T-helper 2 cell (primary cell): ENCODE results near the gene ATXN10.
A peak's percentile ranks its signal among the peaks of the same experiment; 100 is the strongest.
"Not testable (repeated sequence)": the region's sequence is repeated elsewhere in the genome, so short reads cannot be mapped to it uniquely, and the experiment has no call there.

Source experiments
- DNase-seq, 5 experiments: peaks; one replicate each; pipeline versions ENCODE4 v3.0.0 to v3.0.0-alpha.2; 2012 to 2022

Gene ATXN10

DNA sequence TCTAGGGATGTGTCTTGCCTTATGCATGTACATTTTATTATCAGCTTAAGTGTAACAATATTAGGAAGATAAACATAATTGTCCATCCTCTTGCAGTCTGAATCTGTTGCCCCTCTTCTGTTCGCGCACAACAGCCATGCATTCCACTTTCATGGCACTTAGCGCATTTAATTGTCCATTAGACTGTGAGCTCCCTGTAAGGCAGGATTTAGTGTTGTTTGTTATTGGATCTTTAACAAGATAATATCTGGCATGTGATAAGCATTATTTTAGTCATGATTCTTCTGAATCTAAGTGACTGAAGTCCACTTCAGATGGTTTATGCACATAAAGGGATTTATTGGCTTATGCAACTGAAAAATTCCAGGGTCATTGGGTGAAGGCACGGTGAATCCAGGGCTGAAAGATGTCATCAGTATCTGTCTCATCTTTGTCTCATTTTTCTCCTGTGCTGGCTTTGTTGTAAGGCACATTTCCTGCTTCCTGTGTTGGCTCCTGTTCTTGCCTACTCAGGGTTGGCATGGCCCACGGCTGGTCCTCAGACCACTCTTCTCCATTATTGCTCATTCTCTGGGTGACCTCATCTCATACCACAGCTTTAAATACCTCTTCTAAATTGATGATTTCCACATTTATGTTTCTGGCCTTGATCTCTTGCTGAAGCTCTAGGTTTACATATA is 37.6 kb downstream of the ATXN10 start:
- peak in 1 of 5 experiments; percentile 4 for DNase-seq

DNA sequence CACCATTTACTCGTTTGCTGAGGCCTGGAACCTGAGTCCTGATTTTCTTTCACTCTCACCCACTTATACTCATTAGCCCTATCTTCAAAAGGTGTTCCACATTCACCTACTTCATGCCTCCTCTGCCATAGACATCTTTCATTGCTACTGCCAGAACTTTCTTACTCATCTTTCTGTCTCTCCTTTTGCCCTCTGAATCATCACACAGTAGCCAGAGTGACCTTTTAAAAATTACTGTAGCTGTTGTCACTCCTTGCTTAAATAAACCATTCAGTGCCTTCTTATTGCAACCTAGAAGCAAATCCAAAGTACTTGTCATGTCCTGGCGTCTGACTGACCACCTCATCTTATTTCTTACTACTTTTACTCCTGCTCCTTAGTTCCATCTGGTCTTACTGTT is 38.2 kb downstream of the ATXN10 start:
- no peak for DNase-seq

DNA sequence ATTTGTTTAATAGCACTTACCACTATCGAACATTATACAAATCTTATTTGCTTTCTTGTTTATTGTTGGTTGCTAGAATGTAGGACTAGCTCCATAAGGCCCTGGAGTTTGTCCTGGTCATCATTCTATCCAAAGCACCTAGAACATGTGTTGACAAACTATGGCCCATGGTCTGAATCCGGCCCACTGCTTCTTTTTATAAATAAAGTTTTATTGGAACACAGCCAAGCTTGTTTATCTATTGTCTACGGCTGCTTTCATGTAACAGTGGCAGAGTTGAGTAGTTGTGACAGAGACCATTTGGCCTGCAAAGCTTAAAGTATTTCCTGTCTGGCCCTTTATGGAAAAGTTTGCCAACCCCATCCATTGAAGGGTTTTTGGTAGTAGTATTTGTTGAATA is 38.8 kb downstream of the ATXN10 start:
- DNase-seq, result no peak

DNA sequence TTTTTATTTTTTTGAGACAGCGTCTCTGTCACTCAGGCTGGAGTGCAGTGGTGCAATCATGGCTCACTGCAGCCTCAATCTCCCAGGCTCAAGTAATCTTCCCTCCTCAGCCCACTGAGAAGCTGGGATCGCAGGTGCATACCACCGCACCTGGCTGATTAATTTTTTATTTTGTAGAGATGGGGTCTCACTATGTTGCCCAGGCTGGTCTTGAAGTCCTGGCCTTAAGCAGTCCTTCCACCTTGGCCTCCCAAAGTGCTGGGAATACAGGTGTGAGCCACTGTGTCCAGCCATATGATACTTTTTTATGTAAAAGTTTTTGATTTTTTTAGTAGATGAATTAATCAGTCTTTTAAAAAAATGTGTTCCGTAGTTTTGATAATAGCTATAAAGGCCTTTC is 42.8 kb downstream of the ATXN10 start:
- not testable (repeated sequence) for DNase-seq

DNA sequence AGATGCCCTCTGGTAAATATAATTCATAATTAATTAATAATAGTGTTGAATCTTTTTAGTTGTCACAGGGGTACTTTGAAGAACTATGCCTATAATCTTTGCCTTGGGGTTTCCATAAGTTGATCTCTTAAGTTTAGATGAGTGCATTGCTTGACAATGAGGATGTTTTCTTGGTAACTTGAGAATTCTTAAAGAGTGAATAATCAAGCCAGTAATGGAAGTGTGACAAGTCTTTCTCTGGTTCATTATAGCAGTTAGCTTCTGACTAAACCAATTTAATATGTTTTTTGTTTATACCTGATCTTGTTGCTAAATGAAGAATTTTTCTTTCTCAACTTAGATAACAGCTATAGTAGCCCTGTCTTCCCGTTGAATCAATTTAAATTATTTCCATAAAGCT is 46.2 kb downstream of the ATXN10 start:
- no peak for DNase-seq

DNA sequence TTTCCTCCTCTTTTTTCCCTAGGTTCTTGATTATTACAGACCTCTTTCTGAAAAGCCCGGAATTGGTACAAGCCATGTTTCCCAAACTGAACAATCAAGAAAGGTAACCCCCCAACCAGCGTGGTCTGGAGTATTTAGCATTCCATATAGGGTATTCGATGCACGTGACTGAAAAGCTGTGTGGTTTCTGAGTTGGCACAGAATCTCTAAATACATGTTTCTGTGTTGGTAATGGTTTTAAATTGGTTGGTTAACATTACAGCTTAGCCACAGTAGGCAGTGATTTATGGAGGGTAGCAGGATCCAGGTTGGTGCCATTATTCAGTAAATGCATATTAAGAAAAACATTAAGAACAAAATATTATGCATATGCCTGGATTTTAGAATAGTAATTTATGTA is 46.8 kb downstream of the ATXN10 start:
- DNase-seq, result no peak

DNA sequence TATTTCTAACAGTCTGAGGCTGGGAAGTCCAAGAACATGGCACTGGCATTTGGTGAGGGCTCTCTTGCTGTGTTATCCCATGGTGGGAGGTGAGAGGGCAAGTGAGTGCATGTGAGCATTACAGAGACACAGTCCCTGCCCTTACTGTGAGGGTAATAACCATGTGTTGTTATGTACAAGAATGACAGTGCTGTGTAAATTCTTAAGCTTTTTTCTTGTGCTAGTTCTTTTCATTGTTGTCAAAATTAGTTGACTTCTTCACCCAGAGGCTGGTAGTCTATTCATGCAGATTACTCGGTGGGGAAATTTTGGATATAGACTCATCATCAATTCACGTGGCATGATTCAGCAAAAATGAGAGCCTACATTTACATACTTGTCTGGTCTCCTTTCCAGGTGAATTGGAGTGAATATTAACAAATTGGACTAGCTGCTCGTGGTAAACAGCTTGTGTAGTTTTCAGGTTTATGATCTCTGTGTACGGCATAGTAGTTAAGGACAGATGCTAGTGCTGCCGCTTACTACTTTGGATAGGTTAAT is 49.3 kb downstream of the ATXN10 start:
- DNase-seq, result no peak

DNA sequence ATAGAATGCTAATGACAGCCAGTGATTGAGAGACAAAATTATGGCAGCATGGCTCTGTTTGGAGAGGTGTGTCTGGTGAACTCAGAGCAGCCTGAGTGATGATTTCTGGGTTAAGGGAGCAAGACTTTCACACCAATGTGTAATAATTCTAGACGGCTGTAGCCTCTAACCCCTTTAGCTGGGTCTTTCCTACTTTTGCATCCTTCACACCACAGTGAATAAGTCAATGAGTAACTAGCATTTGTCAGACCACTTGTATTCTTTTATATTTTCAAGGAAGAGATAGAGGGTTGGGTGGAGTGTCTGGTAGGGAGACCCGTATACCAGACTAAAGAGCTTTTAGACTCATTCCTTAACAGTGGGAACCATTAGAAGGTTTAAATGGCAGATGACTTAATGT is 50.4 kb downstream of the ATXN10 start:
- no peak for DNase-seq

DNA sequence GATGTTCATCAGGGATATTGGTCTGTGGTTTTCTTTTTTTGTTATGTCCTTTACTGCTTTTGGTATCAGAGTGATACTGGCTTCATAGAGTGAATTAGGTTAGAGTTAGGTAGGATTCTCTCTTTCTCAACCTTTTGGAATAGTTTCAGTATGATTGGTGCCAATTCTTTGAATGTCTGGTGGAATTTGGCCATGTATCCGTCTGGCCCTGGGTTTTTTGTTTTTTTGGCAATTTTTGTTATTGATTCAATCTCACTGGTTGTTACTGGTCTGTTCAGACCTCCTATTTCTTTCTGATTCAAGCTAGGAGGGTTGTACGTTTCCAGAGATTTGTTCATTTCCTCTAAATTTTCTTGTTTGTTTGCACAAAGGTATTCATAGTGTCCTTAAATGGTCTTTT is 54.4 kb downstream of the ATXN10 start:
- DNase-seq, result no peak

DNA sequence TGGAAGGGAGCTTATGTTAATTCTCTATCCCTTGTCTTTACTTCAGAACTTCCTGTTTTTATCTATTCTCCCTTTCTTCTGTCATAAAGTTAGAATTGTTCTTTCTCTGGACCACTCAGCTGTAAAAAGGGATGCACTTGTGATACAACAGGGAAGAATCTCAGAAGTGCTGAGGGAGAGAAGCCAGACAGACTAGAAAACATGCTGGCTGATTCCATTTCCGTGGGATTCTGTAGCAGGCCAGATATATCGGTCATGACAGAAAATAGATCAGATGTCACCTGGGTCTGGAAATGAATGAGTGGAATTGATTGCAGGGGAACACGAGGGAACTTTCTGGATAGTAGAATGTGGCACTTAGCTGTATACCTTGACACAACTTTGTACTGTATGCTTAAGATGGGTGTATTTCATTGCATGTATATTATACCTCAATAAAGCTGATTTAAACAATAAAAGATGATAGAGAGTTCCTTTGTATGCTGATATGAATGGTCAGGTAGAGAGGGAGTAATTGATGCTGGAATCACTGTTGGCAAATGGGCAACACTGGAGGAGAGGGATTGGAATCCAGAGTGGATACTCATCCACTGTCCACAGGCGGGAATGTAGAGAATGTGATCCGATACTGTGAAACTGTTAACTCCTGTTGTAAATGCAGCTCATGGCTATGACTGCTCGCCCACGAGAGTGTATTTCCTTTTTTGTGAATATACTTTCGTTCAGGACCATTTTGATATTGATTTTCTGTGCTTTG is 59.6 kb downstream of the ATXN10 start:
- DNase-seq, result no peak

DNA sequence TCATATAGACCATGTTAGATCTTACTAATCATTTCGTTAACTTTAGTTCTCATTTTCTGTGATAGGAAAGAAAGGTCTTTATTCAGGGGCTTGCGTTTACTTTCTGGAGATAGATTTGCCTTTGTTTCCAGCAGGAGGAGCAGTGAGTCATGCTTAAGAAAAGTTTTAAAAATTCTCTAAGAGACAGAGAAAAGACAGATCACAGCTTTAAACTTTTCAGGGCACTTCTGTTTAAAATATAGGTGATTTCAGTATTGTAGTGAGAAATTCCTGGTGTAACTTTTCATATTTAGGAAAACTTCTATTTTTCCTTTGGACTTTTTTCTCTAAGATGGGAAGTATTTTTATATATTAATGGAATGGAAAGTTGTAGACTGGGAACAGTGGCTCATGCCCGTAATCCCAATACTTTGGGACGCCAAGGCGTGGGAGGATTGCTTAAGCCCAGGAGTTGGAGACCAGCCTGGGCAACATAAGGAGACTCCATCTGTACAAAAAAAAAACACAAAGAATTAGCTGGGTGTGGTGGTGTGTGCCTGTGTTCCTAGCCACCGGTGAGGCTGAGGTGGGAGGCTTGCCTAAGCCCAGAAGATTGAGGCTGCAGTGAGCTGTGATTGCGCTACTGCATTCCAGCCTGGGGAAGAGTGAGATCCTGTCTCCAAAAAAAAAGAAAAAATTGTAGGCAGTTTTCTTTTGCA is 60.3 kb downstream of the ATXN10 start:
- no peak for DNase-seq

DNA sequence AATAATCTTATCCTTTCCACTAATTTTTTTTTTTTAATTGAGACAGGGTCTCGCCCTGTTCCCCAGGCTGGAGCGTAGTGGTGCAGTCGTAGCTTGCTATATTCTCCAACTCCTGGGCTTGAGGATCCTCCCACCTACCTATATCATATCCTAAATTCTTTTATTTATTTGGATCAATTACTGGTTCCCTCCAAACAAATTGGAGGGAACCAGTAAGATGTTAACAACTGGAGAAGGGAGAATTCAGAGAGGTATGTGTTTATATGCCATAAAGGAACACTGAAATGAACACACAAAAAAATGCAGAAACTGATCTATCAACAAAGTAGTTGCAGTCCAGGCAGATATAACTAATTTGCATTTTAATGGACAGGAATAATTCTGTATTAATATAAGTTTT is 63.6 kb downstream of the ATXN10 start:
- no peak for DNase-seq

DNA sequence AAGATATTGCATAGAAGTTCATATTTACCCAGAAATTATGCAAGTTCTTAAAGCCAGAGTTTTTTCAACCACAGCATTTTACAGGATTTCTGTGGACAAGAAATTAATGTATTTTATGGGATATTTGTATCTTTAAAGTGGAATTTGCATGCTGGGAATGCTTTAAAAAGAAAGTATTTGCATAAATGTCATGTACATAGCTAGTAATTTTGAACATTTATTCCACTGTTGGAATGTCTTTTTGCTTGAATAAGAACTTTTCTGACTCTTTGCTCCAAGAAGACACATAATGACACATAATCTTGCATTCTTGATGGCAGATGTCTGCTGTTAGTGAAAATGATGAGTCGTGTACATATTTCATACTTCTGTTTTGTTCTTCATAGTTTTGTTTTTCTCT is 66.6 kb downstream of the ATXN10 start:
- DNase-seq, result no peak

DNA sequence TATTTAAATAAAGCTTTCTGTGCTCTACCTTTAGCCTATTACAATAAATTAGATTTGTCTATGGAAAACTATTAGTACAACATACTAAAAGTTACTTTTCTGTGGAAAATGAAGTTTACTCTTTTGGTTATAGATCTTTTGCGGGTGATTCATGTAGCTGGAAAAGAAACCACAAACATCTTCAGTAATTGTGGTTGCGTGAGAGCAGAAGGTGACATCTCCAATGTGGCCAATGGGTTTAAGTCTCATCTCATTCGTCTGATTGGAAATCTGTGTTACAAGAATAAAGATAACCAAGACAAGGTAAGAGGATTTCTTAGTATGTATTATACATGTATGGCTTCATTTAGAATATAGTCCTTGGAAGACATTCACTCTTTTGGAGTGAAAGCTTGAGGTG is 68.6 kb downstream of the ATXN10 start:
- no peak for DNase-seq

DNA sequence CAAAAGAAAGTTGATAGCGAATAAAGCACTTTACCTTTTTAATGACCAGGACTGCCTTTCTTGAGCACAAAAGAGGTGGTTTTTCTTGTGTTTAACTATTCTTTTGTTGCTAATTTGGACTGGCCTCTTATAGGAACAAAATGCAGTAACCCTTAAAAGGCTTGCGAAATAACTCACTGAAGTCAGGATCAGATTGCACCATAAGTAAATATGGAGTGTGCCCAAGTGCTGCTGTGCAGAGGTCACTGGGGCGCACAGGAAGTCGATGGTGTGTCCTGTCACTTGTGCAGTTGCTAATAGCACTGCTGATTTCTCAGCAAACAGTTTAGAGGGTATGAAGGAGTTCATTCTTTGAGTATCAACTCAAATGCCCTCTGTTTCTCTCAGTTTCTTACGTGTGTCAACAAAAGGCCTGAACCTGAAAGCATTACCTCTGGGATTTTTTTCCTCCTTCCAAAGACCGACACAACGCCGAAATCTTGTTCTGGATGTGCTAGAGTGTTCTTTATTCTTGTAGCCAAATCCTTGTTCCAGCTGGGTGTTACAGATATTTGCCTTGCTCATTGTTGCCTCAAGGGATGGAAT is 71.3 kb downstream of the ATXN10 start:
- DNase-seq, result no peak

DNA sequence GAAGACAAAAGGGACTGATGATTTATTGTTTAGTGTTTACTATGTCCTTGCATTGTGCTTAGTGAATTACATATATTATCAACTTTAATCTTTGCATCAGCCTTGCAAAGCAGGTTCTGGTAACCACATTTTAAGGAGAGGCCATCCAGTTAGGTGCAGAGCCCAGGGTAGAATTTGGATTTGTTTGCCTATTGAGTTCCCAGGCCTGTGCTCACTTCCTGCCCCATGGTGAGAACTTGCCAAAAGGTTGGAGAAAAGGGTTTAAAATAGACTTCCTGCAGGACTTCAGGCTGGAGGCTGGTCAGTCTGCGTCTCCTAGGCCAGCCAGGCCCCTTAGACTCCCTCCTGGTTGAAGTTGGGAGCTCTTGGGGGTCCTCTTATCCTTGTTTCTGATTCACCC is 72.1 kb downstream of the ATXN10 start:
- DNase-seq, result no peak

DNA sequence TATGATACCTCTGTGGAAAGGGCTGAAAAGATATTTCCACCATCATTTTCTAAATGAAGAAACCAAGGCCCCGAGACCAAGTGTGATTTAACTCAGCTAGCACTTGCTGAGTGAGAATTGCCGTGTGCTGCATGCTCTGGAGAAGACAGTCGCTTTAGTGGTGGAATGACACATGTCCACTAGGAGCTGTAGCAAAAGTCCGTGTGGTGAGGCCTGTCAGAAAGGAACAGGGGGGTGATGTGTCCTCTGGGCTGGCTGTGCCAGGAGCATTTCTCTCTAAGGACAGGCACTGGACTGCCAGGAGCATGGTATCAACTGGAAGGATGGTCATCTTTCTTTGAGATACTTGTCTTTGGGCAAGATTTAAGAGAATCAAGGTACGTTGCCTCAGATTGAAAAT is 72.8 kb downstream of the ATXN10 start:
- no peak for DNase-seq

DNA sequence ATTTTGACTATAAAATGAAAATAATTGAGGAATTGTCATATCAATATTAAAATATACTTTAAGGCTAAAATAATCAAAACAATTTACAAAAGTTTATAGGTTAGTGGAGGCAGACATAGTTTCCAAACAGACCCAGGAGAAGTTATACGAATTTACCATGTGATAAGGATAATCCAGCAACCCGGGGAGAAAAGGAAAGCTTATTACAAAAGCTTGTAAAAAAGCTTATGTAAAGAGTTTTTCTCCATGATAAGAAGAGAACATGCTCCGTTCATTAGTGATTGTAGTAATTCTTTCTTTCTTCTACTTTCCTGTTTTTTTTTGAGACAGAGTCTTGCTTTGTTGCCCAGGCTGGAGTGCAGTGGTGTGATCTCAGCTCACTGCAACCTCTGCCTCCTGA is 79.0 kb downstream of the ATXN10 start:
- no peak for DNase-seq

DNA sequence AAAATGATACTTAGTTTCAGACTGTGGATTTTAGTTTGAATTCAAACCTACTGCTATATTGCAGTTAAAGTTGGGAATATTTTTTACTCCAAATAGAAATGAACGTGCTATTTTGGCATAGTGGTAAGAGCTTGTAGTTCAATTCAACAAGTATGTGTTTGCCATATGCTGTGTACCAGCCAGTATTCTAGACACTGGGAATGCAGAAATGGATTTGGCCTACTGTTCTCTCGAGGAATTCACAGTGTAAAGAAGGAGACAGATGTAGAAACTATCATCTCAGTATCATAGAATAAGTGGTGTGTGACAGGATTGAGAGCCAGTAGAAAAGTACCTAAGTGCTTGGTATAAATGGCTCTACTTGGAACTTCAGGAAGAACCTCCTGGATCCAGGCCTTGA is 80.4 kb downstream of the ATXN10 start:
- no peak for DNase-seq

DNA sequence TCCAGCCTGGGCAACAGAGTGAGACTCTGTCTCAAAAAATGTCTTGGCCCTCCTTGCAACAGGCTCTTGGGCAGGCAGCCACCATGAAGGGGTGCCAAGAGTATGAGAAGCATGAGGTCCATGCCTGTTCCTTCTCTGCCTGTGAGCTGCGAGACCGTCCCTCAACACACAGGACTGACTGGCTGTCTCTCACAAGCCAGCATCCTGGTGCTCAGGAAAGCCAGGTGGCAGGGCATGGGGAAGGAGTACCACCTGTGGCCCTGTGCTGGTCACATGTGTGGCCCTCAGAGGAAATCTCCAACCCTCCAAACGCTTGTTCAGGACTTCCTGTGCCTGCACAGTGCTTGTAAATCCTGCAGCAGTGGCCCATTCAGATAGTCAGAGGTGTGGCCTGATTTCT is 83.2 kb downstream of the ATXN10 start:
- no peak for DNase-seq

DNA sequence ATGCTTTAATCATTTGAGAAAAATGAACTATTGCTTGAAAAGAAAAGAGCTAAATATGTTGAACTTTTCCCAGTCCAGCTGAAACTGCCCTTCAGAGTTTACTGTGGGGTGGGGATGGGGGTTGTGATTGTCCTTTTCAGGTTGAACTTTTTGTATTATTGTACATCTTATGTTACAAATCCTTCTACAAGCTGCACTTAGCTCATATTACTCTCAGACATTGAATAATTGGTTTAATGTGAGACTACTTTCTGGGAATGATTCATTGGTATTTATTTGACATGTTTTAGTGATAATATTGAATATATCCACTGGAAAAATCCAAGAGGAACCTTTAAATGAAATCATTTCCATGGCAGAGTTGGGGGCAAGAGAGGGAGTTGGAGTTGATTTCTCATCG is 84.9 kb downstream of the ATXN10 start:
- DNase-seq, result no peak

DNA sequence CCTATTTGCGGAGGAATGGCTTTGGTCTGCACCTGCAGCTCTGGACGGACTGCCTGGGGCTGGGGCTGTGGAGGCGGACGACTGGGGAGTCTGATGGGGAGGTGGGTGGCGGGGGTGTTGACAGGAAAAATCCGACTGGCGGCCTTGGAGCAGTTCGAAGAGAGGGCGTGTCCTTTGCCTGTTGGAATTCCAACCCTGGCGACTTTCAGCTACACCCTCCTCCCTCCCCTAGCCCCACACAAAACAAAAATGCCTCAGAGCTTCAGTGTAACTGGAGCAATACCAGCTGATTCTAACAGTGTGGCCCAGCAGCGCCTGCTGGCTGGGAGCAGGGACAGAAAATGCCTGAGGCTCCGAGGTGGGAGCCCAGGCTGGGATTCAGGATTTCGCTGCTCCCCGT is 85.4 kb downstream of the ATXN10 start:
- no peak for DNase-seq

DNA sequence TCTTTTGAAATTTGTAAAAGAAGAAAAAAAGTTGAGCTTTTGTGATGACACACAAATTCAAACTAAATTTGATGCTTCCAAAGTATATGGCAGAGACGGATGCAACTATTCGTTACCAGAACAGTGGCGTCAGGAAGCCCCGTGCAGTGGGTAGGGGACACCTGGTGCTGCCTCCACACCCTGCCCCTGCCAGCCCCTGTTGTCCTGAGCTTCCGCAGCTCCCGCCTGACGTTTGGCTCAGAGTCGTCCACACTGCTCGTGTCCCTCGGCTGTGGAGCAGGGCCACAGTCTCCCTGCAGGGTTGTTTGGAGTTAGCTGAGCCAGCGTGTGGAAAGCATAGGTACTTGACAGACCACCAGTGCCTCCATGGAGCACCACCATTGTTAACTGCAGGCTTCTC is 86.3 kb downstream of the ATXN10 start:
- no peak for DNase-seq
